GM12872 (cell line): ENCODE data around the gene PRRG3.

ENCODE experiments used
- TF ChIP-seq, protein P1 (sequence below): IDR thresholded peaks from 3 replicates; pipeline ENCODE4 v1.5.1; 2011; ENCODE audit warnings: low read depth, mild to moderate bottlenecking, low read length, moderate library complexity; ENCODE audit not compliant: insufficient read depth

Gene PRRG3

DNA sequence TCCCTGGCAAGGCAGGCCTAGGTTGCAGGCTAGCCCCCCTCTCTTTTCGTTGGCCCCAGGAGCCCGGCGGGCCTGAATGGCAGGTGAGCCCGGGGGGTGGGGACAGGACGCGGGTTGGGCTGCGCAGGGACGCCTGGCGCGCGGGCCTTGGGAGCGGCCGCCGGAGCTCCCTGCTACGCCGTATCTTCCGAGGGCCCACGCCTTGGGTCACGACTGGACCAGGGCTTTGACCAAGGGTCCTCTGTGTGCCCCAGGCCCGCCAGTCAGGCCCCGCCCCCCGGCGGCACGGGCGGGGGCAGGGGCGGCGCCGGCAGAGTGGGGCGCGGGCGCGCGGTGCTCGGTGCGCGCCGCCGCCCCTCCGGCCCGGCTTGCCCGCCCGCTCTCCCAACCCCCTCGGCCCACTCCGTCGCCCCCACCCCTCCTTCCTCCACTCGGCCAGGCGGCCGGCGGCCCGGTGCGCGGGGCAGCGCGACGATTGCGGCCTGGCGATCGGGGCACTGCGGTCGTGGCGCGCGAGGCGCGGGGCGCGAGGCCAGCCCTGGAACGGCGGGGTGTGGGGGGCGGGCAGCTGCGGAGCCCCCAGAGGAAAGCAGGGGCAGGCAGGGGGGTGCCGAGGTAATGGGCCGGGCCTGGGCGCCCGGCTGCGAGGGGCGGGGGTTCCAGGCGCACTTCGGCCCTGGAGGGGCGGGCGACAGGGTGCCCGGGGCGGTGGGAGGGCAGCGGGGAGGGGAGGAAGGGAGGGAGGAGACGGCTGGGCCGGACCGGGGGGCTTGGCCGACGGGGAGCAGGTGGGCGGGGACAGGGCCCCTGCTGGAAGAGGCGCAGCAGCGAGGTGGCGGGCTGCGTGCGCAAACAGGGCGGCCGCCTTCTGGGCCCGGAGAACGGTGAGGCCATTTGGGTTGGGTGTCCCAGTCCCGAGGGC, at the start of gene PRRG3:
Gene PRRG3 (plus strand): TSS at position 798 of the 922 bp plus-strand sequence. CDS start 3,357 bp downstream, outside the sequence.
- TF ChIP-seq, protein P1, sequence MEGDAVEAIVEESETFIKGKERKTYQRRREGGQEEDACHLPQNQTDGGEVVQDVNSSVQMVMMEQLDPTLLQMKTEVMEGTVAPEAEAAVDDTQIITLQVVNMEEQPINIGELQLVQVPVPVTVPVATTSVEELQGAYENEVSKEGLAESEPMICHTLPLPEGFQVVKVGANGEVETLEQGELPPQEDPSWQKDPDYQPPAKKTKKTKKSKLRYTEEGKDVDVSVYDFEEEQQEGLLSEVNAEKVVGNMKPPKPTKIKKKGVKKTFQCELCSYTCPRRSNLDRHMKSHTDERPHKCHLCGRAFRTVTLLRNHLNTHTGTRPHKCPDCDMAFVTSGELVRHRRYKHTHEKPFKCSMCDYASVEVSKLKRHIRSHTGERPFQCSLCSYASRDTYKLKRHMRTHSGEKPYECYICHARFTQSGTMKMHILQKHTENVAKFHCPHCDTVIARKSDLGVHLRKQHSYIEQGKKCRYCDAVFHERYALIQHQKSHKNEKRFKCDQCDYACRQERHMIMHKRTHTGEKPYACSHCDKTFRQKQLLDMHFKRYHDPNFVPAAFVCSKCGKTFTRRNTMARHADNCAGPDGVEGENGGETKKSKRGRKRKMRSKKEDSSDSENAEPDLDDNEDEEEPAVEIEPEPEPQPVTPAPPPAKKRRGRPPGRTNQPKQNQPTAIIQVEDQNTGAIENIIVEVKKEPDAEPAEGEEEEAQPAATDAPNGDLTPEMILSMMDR: no peak

DNA sequence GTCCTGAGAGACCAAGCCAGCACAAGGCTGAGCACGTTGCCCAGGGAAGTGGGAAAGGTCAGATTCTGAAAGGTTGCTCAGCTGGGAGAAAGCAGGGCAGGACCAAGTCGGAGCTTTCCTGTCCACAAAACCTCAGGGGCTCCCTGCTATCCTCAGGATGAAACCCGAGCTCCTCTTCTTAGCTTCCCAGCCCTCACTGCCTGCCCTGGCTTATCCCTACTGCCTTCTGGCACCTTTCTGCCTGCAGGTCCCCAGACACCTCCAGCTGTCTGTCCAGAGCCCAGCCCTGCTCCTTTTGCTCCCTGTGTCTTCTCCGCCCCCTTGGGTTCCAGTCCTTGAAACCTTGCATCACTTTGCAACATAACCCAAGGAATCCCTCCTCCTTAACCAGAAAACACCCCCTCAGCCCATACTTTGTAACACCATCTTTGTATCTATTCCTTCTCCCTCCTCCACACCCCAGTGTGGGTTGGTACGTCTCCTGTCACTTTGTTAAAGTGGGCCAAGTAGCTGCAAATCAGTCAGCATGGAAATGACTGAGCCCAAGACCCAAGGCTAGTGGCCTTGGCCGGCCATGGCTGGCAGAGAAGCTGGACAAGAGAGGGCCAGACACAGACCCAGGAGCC, 20.0 kb upstream of the PRRG3 start:
- TF ChIP-seq, protein P1: no peak

DNA sequence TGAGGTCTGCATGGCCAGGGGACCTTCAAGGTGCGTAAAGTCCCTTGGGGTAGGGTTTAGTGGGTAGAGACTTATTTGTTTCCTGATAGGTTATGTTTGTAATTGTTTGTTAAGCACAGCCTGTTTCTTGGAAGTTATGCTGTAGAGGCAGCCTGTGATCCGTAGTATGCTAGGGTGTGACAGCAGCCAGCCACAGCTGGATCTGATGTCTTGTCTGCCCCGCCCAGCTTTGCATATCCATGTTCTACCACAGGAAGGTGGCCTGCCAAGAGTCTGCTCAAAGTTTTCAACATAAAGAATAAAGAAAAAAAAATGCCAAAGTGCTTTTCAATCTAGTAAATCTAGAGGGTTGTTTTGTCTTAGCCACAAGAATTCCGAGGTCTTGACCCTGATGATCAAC, 19.1 kb upstream of the PRRG3 start:
- TF ChIP-seq, protein P1: no peak

DNA sequence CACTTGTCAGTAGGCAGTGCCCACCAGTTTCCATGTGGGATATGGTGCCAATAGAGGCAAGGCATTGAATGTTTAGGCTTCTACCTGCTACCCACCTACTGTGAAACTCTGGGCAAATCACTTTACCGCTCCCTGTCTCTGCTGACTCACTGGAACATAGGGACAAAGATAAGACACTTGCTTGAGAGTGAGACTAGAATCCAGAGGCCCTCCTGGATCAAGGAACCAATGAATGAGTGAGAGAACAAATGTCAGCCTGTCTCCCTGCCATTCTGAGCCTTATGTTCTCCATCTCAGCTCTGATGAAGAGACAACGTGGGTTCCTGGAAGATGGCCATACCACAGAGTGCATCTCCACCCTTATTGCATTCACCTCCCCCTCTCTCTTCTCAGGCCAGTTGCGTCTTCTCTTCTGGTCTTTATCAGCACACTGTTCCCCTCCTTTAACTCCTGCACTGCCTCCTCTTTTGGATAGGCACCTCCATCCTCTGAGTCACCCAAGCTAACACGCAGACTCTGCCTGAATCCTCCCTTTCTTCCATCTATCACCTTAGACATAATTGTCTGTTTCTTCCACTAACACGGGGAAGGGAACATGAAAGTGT, 15.4 kb upstream of the PRRG3 start:
- TF ChIP-seq, protein P1: no peak

DNA sequence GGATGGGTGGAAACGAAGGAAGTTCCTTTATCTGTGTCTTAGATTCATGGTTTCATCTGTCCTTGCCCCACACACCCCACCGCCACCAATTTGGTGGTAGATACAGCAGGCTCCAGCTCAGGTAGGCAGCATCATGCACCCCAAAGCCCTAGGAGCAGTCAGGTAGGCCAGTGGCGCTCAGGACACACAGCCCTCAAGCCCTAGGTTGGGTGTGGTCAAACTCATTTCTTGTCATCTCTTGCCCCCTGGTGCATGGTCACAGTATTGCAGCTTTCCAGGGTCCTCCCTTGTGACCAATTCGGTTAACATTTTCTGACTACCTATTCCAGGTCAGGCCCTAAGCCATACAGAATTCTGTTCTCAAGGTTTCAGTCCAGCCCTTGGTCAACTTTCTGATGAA, 14.5 kb upstream of the PRRG3 start:
- TF ChIP-seq, protein P1: peak; percentile 74

DNA sequence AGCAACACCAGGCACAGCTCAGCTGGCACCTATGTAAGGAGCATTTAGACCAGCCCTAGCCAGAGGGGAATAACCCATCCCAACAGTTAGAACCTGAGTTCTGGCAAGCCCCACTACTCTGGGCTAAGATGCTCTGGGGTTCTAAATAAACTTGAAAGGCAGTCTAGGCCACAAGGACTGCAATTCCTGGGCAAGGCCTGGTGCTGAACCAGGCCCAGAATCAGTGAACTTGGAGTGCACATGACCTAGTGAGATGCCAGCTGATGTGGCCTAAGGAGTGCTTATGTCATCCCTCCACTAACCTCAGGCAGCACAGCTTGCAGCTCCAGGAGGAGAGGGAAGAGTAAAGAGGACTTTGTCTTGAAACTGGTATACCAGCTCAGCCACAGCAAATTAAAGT, 7.6 kb upstream of the PRRG3 start:
- TF ChIP-seq, protein P1: no peak

DNA sequence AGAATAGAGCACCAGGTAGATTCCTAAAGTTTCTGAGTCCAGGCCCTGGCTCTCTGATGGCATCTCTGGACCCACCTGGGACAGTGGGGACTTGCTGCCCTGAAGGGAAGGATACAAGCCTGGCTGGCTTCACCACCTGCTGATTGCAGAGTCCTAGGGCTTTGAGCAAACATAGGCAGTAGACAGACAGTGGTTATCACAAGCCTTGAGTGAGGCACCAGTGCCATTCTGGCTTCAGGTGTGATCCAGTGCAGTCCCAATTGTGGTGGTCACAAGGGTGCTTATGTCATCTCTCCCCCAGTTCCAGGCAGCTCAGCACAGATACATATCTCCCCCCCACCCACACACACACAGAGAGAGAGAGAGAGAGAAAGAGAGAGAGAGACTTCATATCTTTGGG, 6.6 kb upstream of the PRRG3 start:
- TF ChIP-seq, protein P1: no peak
